Right cardiac atrium (tissue), 5 donors: ENCODE data around the gene GPLD1. TPM values are rescaled to one million over a fixed set of nuclear protein-coding genes. Genes with fewer than 3 reads are reported as not detected.

Experiments used
- ATAC-seq, 2 donors: fragments of 200-7000 bp; cut with Tn5 transposase; one replicate each; pipeline versions ENCODE4 v1.8.0 to v1.9.1; 2020; ENCODE audit warnings: moderate library complexity in 2 of 2, mild to moderate bottlenecking in 1 of 2
- DNase-seq, 3 donors: peaks; one replicate each; pipeline ENCODE4 v3.0.0-alpha.2; 2020
- H3K27ac ChIP-seq: one replicate; pipeline ENCODE4 v1.5.1; 2013; ENCODE audit warnings: mild to moderate bottlenecking, low read length, control low read depth, moderate library complexity
- H3K27me3 ChIP-seq: one replicate; pipeline ENCODE4 v1.6.1; 2013; ENCODE audit not compliant: control insufficient read depth, insufficient read depth
- H3K4me1 ChIP-seq: one replicate; pipeline ENCODE4 v1.6.1; 2013; ENCODE audit warnings: low read length; ENCODE audit not compliant: control insufficient read depth, insufficient read depth
- H3K4me3 ChIP-seq: one replicate; pipeline ENCODE4 v1.5.1; 2013; ENCODE audit warnings: low read length, control low read depth
- H3K9me3 ChIP-seq: one replicate; pipeline ENCODE4 v1.6.1; 2013; ENCODE audit warnings: low read length; ENCODE audit not compliant: control insufficient read depth
- WGBS: extraction: QIAGEN DNeasy Blood & Tissue Kit; methylation state at CpG from one replicate; pipeline ENCODE4 v1.1.7; 2013; 5-methylcytosine and 5-hydroxymethylcytosine counted together
- intact Hi-C, 4 donors: fragments of 100-400 bp; cut with DNase I; formaldehyde crosslinking; loops; one replicate each; pipeline versions ENCODE4 v1.11.0 to v1.14.0; 2022 to 2023
- polyA plus RNA-seq: library from polyadenylated mRNA; stranded (reverse); fragments of 200-250 nt; gene quantifications from one replicate; pipeline ENCODE4 v1.2.3, GENCODE V29; 2013
- total RNA-seq, 4 donors: library from RNA; stranded (reverse); fragmentation: NEBNext Ultra II Directional; extraction: Animal tissue kit (Norgen Biotek cat#: 25700); gene quantifications; one replicate each; pipeline ENCODE4 v1.2.1, GENCODE V29; 2021
- donor health status: healthy with polysubstance abuse.
- donor health status: DM: no; HTN: yes; CAD: no.
- donor health status: DM: no; HTN: no; CAD: no.
- donor health status: DM: no; HTN: yes; CAD: no; lungs with severe emphysema.
- donor health status: DM: yes; HTN: yes; CAD: no.

GPLD1 gene
- total and polyA plus RNA-seq, 5 donors, result 0.52 to 1.6 (median 1.1) TPM

GRCh38 chr6:24478903-24479302 lies 10.5 kb downstream of the GPLD1 start:
- DNase-seq, result no peak
- 64% methylated on average over 4 of the region's 4 CpGs for WGBS
- intact Hi-C loops, result no loop called here
- Histone ChIP-seq H3K4me1 (no peaks in the 10 kb centered on the region), H3K9me3 (no peaks in the 10 kb centered on the region), H3K4me3 (no peak overlapping the region), H3K27me3 (no peaks in the 10 kb centered on the region), H3K27ac (no peak overlapping the region)
- ATAC-seq, result no peak

- Histone ChIP-seq H3K4me1 (no peaks in the 10 kb centered on the region), H3K4me3 (no peak overlapping the region), H3K9me3 (no peaks in the 10 kb centered on the region), H3K27ac (no peak overlapping the region), H3K27me3 (no peaks in the 10 kb centered on the region)
- ATAC-seq (no peak), DNase-seq (no peak)
- WGBS, result 98% methylated on average over 1 of the region's 1 CpG
- intact Hi-C loops, result no loop called here
These were observed 12.3 kb downstream of the GPLD1 start for GRCh38 chr6:24477070-24477469.

GRCh38 chr6:24476631-24477030 lies 12.7 kb downstream of the GPLD1 start:
- DNase-seq, result no peak
- Histone ChIP-seq H3K4me1 (no peaks in the 10 kb centered on the region), H3K27me3 (no peaks in the 10 kb centered on the region), H3K9me3 (no peaks in the 10 kb centered on the region), H3K27ac (no peak overlapping the region), H3K4me3 (no peak overlapping the region)
- 91% methylated on average over 6 of the region's 6 CpGs for WGBS
- intact Hi-C loops, result no loop called here
- ATAC-seq, result no peak

GRCh38 chr6:24472181-24472580 lies 17.2 kb downstream of the GPLD1 start:
- Histone ChIP-seq H3K27ac (no peak overlapping the region), H3K4me3 (no peak overlapping the region), H3K4me1 (no peaks in the 10 kb centered on the region), H3K9me3 (no peaks in the 10 kb centered on the region), H3K27me3 (no peaks in the 10 kb centered on the region)
- intact Hi-C loops, result no loop called here
- ATAC-seq (no peak), DNase-seq (no peak)

GRCh38 chr6:24469811-24470210 lies 19.6 kb downstream of the GPLD1 start:
- H3K4me3 ChIP-seq, result no peak overlapping the region
- H3K27ac ChIP-seq, result no peak overlapping the region
- 90% methylated on average over 7 of the region's 7 CpGs for WGBS
- H3K4me1 ChIP-seq, result no peaks in the 10 kb centered on the region
- H3K27me3 ChIP-seq, result no peaks in the 10 kb centered on the region
- no peaks in the 10 kb centered on the region for H3K9me3 ChIP-seq
- intact Hi-C loops, result no loop called here
- DNase-seq (no peak), ATAC-seq (no peak)

- Histone ChIP-seq H3K4me1 (no peaks in the 10 kb centered on the region), H3K27ac (no peak overlapping the region), H3K27me3 (no peaks in the 10 kb centered on the region), H3K9me3 (no peaks in the 10 kb centered on the region), H3K4me3 (no peak overlapping the region)
- no peak for ATAC-seq
- 89% methylated on average over 11 of the region's 11 CpGs for whole genome bisulfite sequencing
- DNase-seq, result no peak
- intact Hi-C loops, result no loop called here
These were observed 24.9 kb downstream of the GPLD1 start for GRCh38 chr6:24464253-24465038.

GRCh38 chr6:24460966-24461365 lies 28.4 kb downstream of the GPLD1 start:
- DNase-seq (no peak), ATAC-seq (no peak)
- no peak overlapping the region for H3K27ac ChIP-seq
- H3K9me3 ChIP-seq, result no peaks in the 10 kb centered on the region
- H3K4me3 ChIP-seq, result no peak overlapping the region
- no peaks in the 10 kb centered on the region for H3K27me3 ChIP-seq
- intact Hi-C loops, result no loop called here
- WGBS, result 83% methylated on average over 4 of the region's 4 CpGs
- H3K4me1 ChIP-seq, result no peaks in the 10 kb centered on the region

GRCh38 chr6:24458941-24459340 lies 30.4 kb downstream of the GPLD1 start:
- no peak overlapping the region for H3K4me3 ChIP-seq
- no peak for ATAC-seq
- WGBS, result 90% methylated on average over 2 of the region's 2 CpGs
- H3K9me3 ChIP-seq, result no peaks in the 10 kb centered on the region
- H3K27ac ChIP-seq, result no peak overlapping the region
- intact Hi-C loops, result no loop called here
- no peaks in the 10 kb centered on the region for H3K4me1 ChIP-seq
- H3K27me3 ChIP-seq, result no peaks in the 10 kb centered on the region
- no peak for DNase-seq

- Histone ChIP-seq H3K4me3 (no peak overlapping the region), H3K4me1 (no peaks in the 10 kb centered on the region), H3K9me3 (no peaks in the 10 kb centered on the region), H3K27me3 (no peaks in the 10 kb centered on the region), H3K27ac (no peak overlapping the region)
- WGBS, result 44% methylated on average over 4 of the region's 4 CpGs
- DNase-seq (no peak), ATAC-seq (no peak)
- intact Hi-C loops, result no loop called here
These were observed 31.2 kb downstream of the GPLD1 start for GRCh38 chr6:24458134-24458533.

GRCh38 chr6:24455061-24455460 lies 34.3 kb downstream of the GPLD1 start:
- Histone ChIP-seq H3K4me1 (no peaks in the 10 kb centered on the region), H3K27ac (no peak overlapping the region), H3K9me3 (no peaks in the 10 kb centered on the region), H3K4me3 (no peak overlapping the region), H3K27me3 (no peaks in the 10 kb centered on the region)
- ATAC-seq (no peak), DNase-seq (no peak)
- intact Hi-C loops, result no loop called here
- 84% methylated on average over 4 of the region's 4 CpGs for WGBS

- DNase-seq (no peak), ATAC-seq (no peak)
- H3K27ac ChIP-seq, result no peak overlapping the region
- H3K4me3 ChIP-seq, result no peak overlapping the region
- 89% methylated on average over 5 of the region's 5 CpGs for WGBS
- no peaks in the 10 kb centered on the region for H3K27me3 ChIP-seq
- H3K9me3 ChIP-seq, result no peaks in the 10 kb centered on the region
- no peaks in the 10 kb centered on the region for H3K4me1 ChIP-seq
- intact Hi-C loops, result no loop called here
These were observed 34.9 kb downstream of the GPLD1 start for GRCh38 chr6:24454452-24454851.

GRCh38 chr6:24453921-24454320 lies 35.5 kb downstream of the GPLD1 start:
- intact Hi-C loops, result no loop called here
- Histone ChIP-seq H3K27me3 (no peaks in the 10 kb centered on the region), H3K27ac (no peak overlapping the region), H3K4me1 (no peaks in the 10 kb centered on the region), H3K9me3 (no peaks in the 10 kb centered on the region), H3K4me3 (no peak overlapping the region)
- no peak for ATAC-seq
- WGBS, result 95% methylated on average over 10 of the region's 10 CpGs
- no peak for DNase-seq
